SK-N-SH (cell line): ENCODE measurements around the gene RNF166. TPM values are rescaled to one million over a fixed set of nuclear protein-coding genes. Genes with fewer than 3 reads are reported as not detected.

Experiments
- CTCF ChIA-PET: fragments of 300-600, 350-600 bp; formaldehyde crosslinking; extraction: SDS; loops from one replicate; lab custom pipeline; 2021; lab: Yijun Ruan, JAX
- POLR2A ChIA-PET: fragments of 350-600 bp; sonication (Branson Sonifier 250); formaldehyde crosslinking; extraction: SDS; loops from one replicate; lab custom pipeline; 2020; ENCODE audit warnings: antibody characterized with exemption, inconsistent platforms; lab: Yijun Ruan, JAX
- DNase-seq: peaks from one replicate; pipeline ENCODE4 v3.0.0; 2012
- H2AFZ ChIP-seq: fragments of 200-600 bp; sonication (generic); 2 replicates; pipeline ENCODE4 v1.8.1; 2016; ENCODE audit warnings: antibody characterized with exemption, mild to moderate bottlenecking, low read depth
- H3F3A ChIP-seq: fragments of 200-600 bp; sonication (generic); replicated peaks from 2 replicates; pipeline ENCODE3; 2016; ENCODE audit warnings: antibody characterized with exemption, mild to moderate bottlenecking; ENCODE audit not compliant: insufficient read depth
- H3K27ac ChIP-seq, 2 experiments: fragments of 200-500 bp in 1 of 2; fragments of 200-600 bp in 1 of 2; sonication (Bioruptor generic) in 1 of 2; sonication (generic), shearing (Covaris generic) in 1 of 2; 2 replicates each; pipeline versions ENCODE4 v1.5.1 to v1.6.1; 2014 to 2016; ENCODE audit warnings: low read depth in 2 of 2, inconsistent platforms in 1 of 2, low read length in 1 of 2, mild to moderate bottlenecking in 1 of 2, mixed read lengths in 1 of 2
- H3K27me3 ChIP-seq: fragments of 200-600 bp; sonication (generic), shearing (Covaris generic); 2 replicates; pipeline ENCODE4 v1.6.1; 2016; ENCODE audit warnings: mixed run types; ENCODE audit not compliant: insufficient read depth
- H3K36me3 ChIP-seq, 2 experiments: fragments of 200-500 bp in 1 of 2; fragments of 200-600 bp in 1 of 2; sonication (Bioruptor generic) in 1 of 2; sonication (generic) in 1 of 2; replicated peaks in 1 of 2; 2 replicates each; pipeline versions ENCODE3 to v1.5.1; 2014 to 2016; ENCODE audit warnings: low read length in 1 of 2, mild to moderate bottlenecking in 1 of 2; ENCODE audit not compliant: insufficient read depth in 2 of 2, control insufficient read depth in 1 of 2
- H3K4me1 ChIP-seq, 2 experiments: fragments of 200-500 bp in 1 of 2; fragments of 200-600 bp in 1 of 2; sonication (Bioruptor generic) in 1 of 2; sonication (generic), shearing (Covaris generic) in 1 of 2; 2 replicates each; pipeline versions ENCODE4 v1.5.1 to v1.6.1; 2014 to 2016; ENCODE audit warnings: low read depth in 1 of 2, low read length in 1 of 2, mixed run types in 1 of 2; ENCODE audit not compliant: insufficient read depth in 2 of 2, control insufficient read depth in 1 of 2
- H3K4me2 ChIP-seq: fragments of 200-600 bp; sonication (generic), shearing (Covaris generic); 2 replicates; pipeline ENCODE4 v1.6.1; 2017; ENCODE audit warnings: mixed run types
- H3K4me3 ChIP-seq, 2 experiments: fragments of 200-500 bp in 1 of 2; fragments of 200-600 bp in 1 of 2; sonication (Bioruptor generic) in 1 of 2; sonication (generic), shearing (Covaris generic) in 1 of 2; 2 replicates each; pipeline versions ENCODE4 v1.5.1 to v1.8.1; 2014 to 2016; ENCODE audit warnings: low read depth in 2 of 2, inconsistent platforms in 1 of 2, low read length in 1 of 2, mild to moderate bottlenecking in 1 of 2, mixed read lengths in 1 of 2, moderate library complexity in 1 of 2
- H3K79me2 ChIP-seq: fragments of 200-600 bp; sonication (generic); 2 replicates; pipeline ENCODE4 v1.8.1; 2017; ENCODE audit warnings: mild to moderate bottlenecking; ENCODE audit not compliant: insufficient read depth
- H3K9ac ChIP-seq: fragments of 200-600 bp; sonication (generic); 2 replicates; pipeline ENCODE4 v1.6.1; 2017; ENCODE audit warnings: mixed run types
- H3K9me2 ChIP-seq: fragments of 200-600 bp; sonication (generic); 2 replicates; pipeline ENCODE4 v1.6.1; 2017; ENCODE audit warnings: mixed run types
- H3K9me3 ChIP-seq: fragments of 200-600 bp; sonication (generic); 2 replicates; pipeline ENCODE4 v1.6.1; 2017; ENCODE audit warnings: mixed run types, mild to moderate bottlenecking, moderate library complexity
- H4K20me1 ChIP-seq: fragments of 200-600 bp; sonication (generic); 2 replicates; pipeline ENCODE4 v1.6.1; 2017; ENCODE audit warnings: mild to moderate bottlenecking, mixed run types; ENCODE audit not compliant: insufficient read depth
- CHD2 ChIP-seq: fragments of 150-350 bp; IDR thresholded peaks from 2 replicates; pipeline ENCODE4 v1.6.1; 2018; ENCODE audit warnings: low read length; ENCODE audit not compliant: partially characterized antibody
- ELF1 ChIP-seq: IDR thresholded peaks from 2 replicates; pipeline ENCODE4 v1.4.0; 2012
- EP300 ChIP-seq, 2 experiments: IDR thresholded peaks; 2 replicates each; pipeline versions ENCODE4 v1.4.0 to v1.6.1; 2012; ENCODE audit warnings: borderline replicate concordance in 1 of 2, low read depth in 1 of 2, low read length in 1 of 2
- EZH2phosphoT487 ChIP-seq: fragments of 200-600 bp; sonication (generic); IDR thresholded peaks from 2 replicates; pipeline ENCODE4 v1.6.1; 2017; ENCODE audit warnings: low read depth, mixed run types, mild to moderate bottlenecking, antibody characterized with exemption, moderate library complexity, borderline replicate concordance
- FOXJ3 ChIP-seq: sonication (generic); formaldehyde crosslinking; IDR thresholded peaks from 2 replicates; pipeline ENCODE4 v1.5.1; 2020; ENCODE audit warnings: mild to moderate bottlenecking, missing genetic modification reagents
- JUND ChIP-seq: IDR thresholded peaks from 2 replicates; pipeline ENCODE4 v1.4.0; 2012
- MXI1 ChIP-seq: IDR thresholded peaks from 2 replicates; pipeline ENCODE4 v1.6.1; 2012; ENCODE audit warnings: mild to moderate bottlenecking, low read depth, low read length, improper control_type of control experiment
- NFIC ChIP-seq: IDR thresholded peaks from 2 replicates; pipeline ENCODE4 v1.4.0; 2012; ENCODE audit warnings: borderline replicate concordance
- POLR2AphosphoS5 ChIP-seq: IDR thresholded peaks from 2 replicates; pipeline ENCODE4 v1.6.1; 2012; ENCODE audit warnings: low read depth, low read length
- RAD21 ChIP-seq: IDR thresholded peaks from 2 replicates; pipeline ENCODE4 v1.6.1; 2012; ENCODE audit warnings: mild to moderate bottlenecking, low read length
- SIN3A ChIP-seq: IDR thresholded peaks from 2 replicates; pipeline ENCODE4 v1.6.1; 2012; ENCODE audit warnings: low read depth, mild to moderate bottlenecking, low read length, moderate library complexity, borderline replicate concordance
- SMC3 ChIP-seq: IDR thresholded peaks from 2 replicates; pipeline ENCODE4 v1.6.1; 2012; ENCODE audit warnings: low read depth, low read length, improper control_type of control experiment
- TAF1 ChIP-seq: IDR thresholded peaks from 2 replicates; pipeline ENCODE4 v1.6.1; 2012; ENCODE audit warnings: low read depth, mild to moderate bottlenecking, low read length, moderate library complexity, borderline replicate concordance
- TCF12 ChIP-seq: IDR thresholded peaks from 2 replicates; pipeline ENCODE4 v1.4.0; 2012
- TEAD4 ChIP-seq: IDR thresholded peaks from 2 replicates; pipeline ENCODE4 v1.4.0; 2012; ENCODE audit warnings: mild to moderate bottlenecking, borderline replicate concordance; ENCODE audit not compliant: insufficient read depth
- WGBS: methylation state at CpG from one replicate; pipeline ENCODE4 v1.1.6; 2017; ENCODE audit warnings: low lambda C conversion rate; 5-methylcytosine and 5-hydroxymethylcytosine counted together
- polyA plus RNA-seq, 3 experiments: library from polyadenylated mRNA; depleted of rRNA; stranded (reverse); fragments of >200 nt; gene quantifications; 2 replicates each; pipeline ENCODE4 v1.2.3, GENCODE V29; 2012
- TF ChIP-seq, protein P1 (sequence below): IDR thresholded peaks from 2 replicates; pipeline ENCODE4 v1.4.0; 2012; ENCODE audit warnings: low read depth, borderline replicate concordance
- TF ChIP-seq, protein P2 (sequence below): IDR thresholded peaks from 2 replicates; pipeline ENCODE4 v1.4.0; 2012; ENCODE audit warnings: low read depth
- TF ChIP-seq, protein P3 (sequence below): fragments of 200-600 bp; sonication (generic); IDR thresholded peaks from 2 replicates; pipeline ENCODE4 v1.6.1; 2017; ENCODE audit warnings: antibody characterized with exemption, mild to moderate bottlenecking, moderate library complexity

RNF166 gene, protein sequence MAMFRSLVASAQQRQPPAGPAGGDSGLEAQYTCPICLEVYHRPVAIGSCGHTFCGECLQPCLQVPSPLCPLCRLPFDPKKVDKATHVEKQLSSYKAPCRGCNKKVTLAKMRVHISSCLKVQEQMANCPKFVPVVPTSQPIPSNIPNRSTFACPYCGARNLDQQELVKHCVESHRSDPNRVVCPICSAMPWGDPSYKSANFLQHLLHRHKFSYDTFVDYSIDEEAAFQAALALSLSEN
- 17.0 and 17.2 TPM in 2 replicates for polyA plus RNA-seq (2012; rRNA removed)
- 7.5 and 11.2 TPM in 2 replicates for polyA plus RNA-seq (2012; cell fraction: cytosol; rRNA removed)
- 29.1 and 45.4 TPM in 2 replicates for polyA plus RNA-seq (2012; cell fraction: nucleus; rRNA removed)

DNA sequence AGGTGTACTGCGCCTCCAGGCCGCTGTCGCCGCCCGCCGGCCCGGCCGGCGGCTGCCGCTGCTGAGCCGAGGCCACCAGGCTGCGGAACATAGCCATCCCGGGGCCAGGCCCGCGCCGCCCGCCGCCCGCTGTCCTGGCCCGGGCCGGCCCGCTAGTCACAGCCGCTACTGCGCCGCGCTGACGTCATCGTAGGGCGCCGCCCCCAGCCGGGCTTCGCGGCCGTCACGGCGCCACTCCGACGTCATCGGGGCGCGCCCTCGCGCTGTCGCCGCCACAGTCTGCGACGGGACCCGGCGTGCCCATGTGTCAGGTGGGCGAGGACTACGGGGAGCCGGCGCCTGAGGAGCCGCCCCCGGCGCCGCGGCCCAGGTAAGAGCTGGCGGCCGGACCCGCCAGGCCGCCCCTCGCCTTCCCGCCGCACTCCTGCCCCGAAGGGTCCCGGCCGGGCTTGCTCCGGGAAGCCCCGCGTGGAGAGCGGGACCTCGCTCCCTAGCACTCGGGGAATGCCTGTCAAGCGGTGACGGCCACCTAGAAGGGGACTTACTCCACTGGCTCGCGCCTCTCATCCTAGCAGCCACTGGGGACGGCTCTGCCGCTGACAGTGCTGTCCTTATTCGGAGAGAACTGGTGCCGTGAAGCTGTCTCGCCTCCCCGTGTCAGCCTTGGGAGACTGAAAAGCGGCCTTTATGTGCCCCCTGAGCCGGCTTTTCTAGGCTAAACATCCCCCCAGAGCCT lies at the start of gene RNF166, which contains the start of gene CTU2:
Gene RNF166, minus strand, starts transcription at position 180 of the 736 bp plus-strand sequence. Its CDS starts 83 bp downstream, at position 97.
Gene CTU2, plus strand, starts transcription at position 275 of the 736 bp plus-strand sequence. Its CDS starts 28 bp downstream, at position 303.
- Histone ChIP-seq H3K9me2 (no peaks in the 10 kb centered on the region), H2AFZ (peak within 1 kb of the TSS; percentile 56; the same call in 1 of the 2 replicates), H3K9me3 (no peaks in the 10 kb centered on the region), H3K4me2 (peak within 1 kb of the TSS; percentile 98), H3K36me3 (peaks cover 0 to 4% of the 10 kb centered on the region in 2 experiments), H3K79me2 (peaks cover 63% of the 10 kb centered on the region), H3K4me1 (peaks cover 3 to 16% of the 10 kb centered on the region in 2 experiments; a peak in 3 of 4 replicates), H3K4me3 (peak within 1 kb of the TSS; percentile 94 to 99), H3K9ac (peak within 1 kb of the TSS; percentile 75), H4K20me1 (0 out of 2 replicates have a peak, but pooled peaks cover 6% of the 10 kb centered on the region), H3K27me3 (no peaks in the 10 kb centered on the region), H3F3A (peaks cover 9% of the 10 kb centered on the region), H3K27ac (peak within 1 kb of the TSS in 1 of 2 experiments; percentile 30; a peak in 1 of 4 replicates)
- 0% methylated on average over 6 of the region's 86 CpGs for WGBS
- ChIA-PET CTCF (interaction anchor here (1.9 kb wide), 1 partner anchor 31 kb away, joined by 7 read pairs; no protein-coding TSS in a partner anchor), POLR2A (no interaction called here)
- peak; percentile 69 for TF ChIP-seq CHD2
- TF ChIP-seq, protein P1, sequence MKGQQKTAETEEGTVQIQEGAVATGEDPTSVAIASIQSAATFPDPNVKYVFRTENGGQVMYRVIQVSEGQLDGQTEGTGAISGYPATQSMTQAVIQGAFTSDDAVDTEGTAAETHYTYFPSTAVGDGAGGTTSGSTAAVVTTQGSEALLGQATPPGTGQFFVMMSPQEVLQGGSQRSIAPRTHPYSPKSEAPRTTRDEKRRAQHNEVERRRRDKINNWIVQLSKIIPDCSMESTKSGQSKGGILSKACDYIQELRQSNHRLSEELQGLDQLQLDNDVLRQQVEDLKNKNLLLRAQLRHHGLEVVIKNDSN = peak; percentile 46; the same call in 1 of the 2 replicates
- TF ChIP-seq POLR2AphosphoS5 = peak; percentile 69
- TF ChIP-seq, protein P2, sequence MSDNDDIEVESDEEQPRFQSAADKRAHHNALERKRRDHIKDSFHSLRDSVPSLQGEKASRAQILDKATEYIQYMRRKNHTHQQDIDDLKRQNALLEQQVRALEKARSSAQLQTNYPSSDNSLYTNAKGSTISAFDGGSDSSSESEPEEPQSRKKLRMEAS = peak; percentile 93
- TF ChIP-seq EZH2phosphoT487 = no peak
- TF ChIP-seq SIN3A = peak; percentile 99
- no peak for TF ChIP-seq FOXJ3 (CRISPR knock-in tag)
- peak; percentile 100 for TF ChIP-seq MXI1
- 0 out of 2 replicates have a peak, but pooled peaks have one; percentile 20 for TF ChIP-seq TAF1
- peak; percentile 99 for DNase-seq

DNA sequence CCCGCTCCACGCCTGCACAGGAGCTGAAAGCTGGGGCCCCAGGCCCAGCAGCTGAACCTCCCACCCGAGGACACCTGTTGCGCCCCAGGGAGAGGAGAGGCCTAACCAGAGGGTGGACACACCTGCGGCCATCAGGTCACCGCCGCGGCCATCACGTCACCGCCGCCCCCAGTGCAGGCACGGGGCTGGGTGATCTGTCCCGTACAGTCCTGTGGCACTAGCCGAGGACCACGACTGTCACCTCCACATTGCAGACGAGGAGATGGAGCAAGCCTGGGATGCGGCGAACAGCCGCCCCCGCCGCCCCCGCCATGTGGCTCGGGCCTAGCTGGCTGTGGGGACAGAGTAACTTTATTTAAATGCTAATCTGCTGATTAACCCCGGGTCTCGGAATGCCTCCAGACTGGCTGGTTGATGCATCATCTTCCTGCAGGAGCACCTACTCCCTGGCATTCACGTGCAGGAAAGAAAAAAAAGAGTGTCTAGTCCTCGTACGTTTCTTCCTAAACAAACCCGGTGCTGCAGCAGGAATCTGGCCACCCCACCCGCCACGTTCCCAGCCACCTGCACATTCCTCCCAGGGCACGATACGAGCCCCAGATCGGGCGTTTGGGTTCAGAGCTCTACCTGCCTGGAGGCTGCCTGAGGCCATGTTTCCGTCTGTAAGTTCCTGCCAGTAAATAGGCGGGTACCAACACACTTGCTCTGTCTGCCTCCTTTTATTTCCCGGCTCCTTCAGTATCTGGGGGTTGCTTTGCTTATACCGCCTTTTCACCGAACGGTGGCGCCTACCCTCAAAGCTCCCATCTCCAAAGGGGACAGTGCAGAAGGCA lies 48.9 kb upstream of the RNF166 start:
- peaks cover 92% of the 10 kb centered on the region for H3K79me2 ChIP-seq
- H3K27ac ChIP-seq = peak overlapping the region in 1 of 2 experiments; percentile 65; a peak in 2 of 4 replicates
- H3K9me2 ChIP-seq = no peaks in the 10 kb centered on the region
- no peak for TF ChIP-seq ELF1
- 0 out of 2 replicates have a peak, but pooled peaks have one; percentile 32 for TF ChIP-seq TEAD4
- TF ChIP-seq JUND = no peak
- TF ChIP-seq POLR2AphosphoS5 = 0 out of 2 replicates have a peak, but pooled peaks have one; percentile 15
- TF ChIP-seq EP300 (IDR thresholded peaks at IDR 0.05; ENCODE audit: borderline replicate concordance in 1 of 2, low read depth in 1 of 2, low read length in 1 of 2) = peak in 1 of 2 experiments; percentile 38; a peak in 1 of 4 replicates
- peak; percentile 44 for TF ChIP-seq SMC3
- TF ChIP-seq NFIC = 0 out of 2 replicates have a peak, but pooled peaks have one; percentile 43
- TF ChIP-seq RAD21 = peak; percentile 63
- TF ChIP-seq TCF12 = peak; percentile 58
- TF ChIP-seq SIN3A = no peak
- no peak for TF ChIP-seq MXI1
- TF ChIP-seq, protein P3, sequence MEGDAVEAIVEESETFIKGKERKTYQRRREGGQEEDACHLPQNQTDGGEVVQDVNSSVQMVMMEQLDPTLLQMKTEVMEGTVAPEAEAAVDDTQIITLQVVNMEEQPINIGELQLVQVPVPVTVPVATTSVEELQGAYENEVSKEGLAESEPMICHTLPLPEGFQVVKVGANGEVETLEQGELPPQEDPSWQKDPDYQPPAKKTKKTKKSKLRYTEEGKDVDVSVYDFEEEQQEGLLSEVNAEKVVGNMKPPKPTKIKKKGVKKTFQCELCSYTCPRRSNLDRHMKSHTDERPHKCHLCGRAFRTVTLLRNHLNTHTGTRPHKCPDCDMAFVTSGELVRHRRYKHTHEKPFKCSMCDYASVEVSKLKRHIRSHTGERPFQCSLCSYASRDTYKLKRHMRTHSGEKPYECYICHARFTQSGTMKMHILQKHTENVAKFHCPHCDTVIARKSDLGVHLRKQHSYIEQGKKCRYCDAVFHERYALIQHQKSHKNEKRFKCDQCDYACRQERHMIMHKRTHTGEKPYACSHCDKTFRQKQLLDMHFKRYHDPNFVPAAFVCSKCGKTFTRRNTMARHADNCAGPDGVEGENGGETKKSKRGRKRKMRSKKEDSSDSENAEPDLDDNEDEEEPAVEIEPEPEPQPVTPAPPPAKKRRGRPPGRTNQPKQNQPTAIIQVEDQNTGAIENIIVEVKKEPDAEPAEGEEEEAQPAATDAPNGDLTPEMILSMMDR = peak; percentile 68
- TF ChIP-seq, protein P1 = peak; percentile 26; the same call in 1 of the 2 replicates

More for the DNA sequence above, 48.9 kb upstream of the RNF166 start:
- no peaks in the 10 kb centered on the region for H3K9me3 ChIP-seq
- H3K9ac ChIP-seq = no peak overlapping the region; the same call in 1 of the 2 replicates
- ChIA-PET CTCF (interaction anchor here (0.6 to 30.9 kb wide), 22 partner anchors 13 to 461 kb away, joined by 3 to 540 read pairs (median 3); partner anchors contain the start of genes GALNS and TRAPPC2L), POLR2A (no interaction called here)
- WGBS = 27% methylated on average over 19 of the region's 42 CpGs
- no peak overlapping the region for H3K4me3 ChIP-seq
- peaks cover 0 to 5% of the 10 kb centered on the region in 2 experiments for H3K36me3 ChIP-seq
- peak overlapping the region; percentile 61 for H3K4me2 ChIP-seq
- H4K20me1 ChIP-seq = peaks cover 95% of the 10 kb centered on the region
- no peak overlapping the region for H2AFZ ChIP-seq
- no peaks in the 10 kb centered on the region for H3K27me3 ChIP-seq
- H3K4me1 ChIP-seq = peaks cover 8 to 12% of the 10 kb centered on the region in 2 experiments; a peak in 2 of 4 replicates
- H3F3A ChIP-seq = peaks cover 11% of the 10 kb centered on the region
- peak; percentile 84 for DNase-seq
